Gastroesophageal sphincter (tissue), 4 donors: ENCODE results near the gene RUFY3. TPM values are rescaled to one million over a fixed set of nuclear protein-coding genes. Genes with fewer than 3 reads are reported as not detected.
"Not testable (repeated sequence)": the region's sequence is repeated elsewhere in the genome, so short reads cannot be mapped to it uniquely, and the experiment has no call there.

Source experiments
- ATAC-seq: fragments of 150-250 bp; one replicate; pipeline ENCODE4 v1.9.1; 2016; ENCODE audit warnings: mild to moderate bottlenecking, moderate library complexity
- H3K27ac ChIP-seq, 4 donors: fragments of 200-600 bp; sonication (generic) in 3 of 4; 1 replicate in 3 of 4; 2 replicates in 1 of 4; pipeline ENCODE4 v1.5.1; 2016 to 2019
- H3K27me3 ChIP-seq: fragments of 200-600 bp; sonication (generic); one replicate; pipeline ENCODE4 v1.5.1; 2019
- H3K36me3 ChIP-seq, 2 donors: fragments of 200-600 bp; sonication (generic); one replicate each; pipeline ENCODE4 v1.5.1; 2019; ENCODE audit warnings: control low read depth in 1 of 2
- H3K4me1 ChIP-seq, 3 donors: fragments of 200-600 bp; sonication (generic); 1 replicate in 2 of 3; 2 replicates in 1 of 3; pipeline ENCODE4 v1.5.1; 2016 to 2019; ENCODE audit warnings: control low read depth in 2 of 3
- H3K4me3 ChIP-seq, 2 donors: fragments of 200-600 bp; sonication (generic); one replicate each; pipeline ENCODE4 v1.5.1; 2019; ENCODE audit warnings: mild to moderate bottlenecking in 1 of 2, moderate library complexity in 1 of 2
- H3K9me3 ChIP-seq, 3 donors: fragments of 200-600 bp; sonication (generic); one replicate each; pipeline ENCODE4 v1.5.1; 2017 to 2019; ENCODE audit warnings: control low read depth in 2 of 3
- EP300 ChIP-seq: sonication (generic); formaldehyde crosslinking; IDR thresholded peaks from one replicate; pipeline ENCODE4 v1.6.1; 2017; ENCODE audit warnings: antibody characterized with exemption, mild to moderate bottlenecking
- POLR2A ChIP-seq, 2 donors: fragments of 450-650 bp; IDR thresholded peaks; one replicate each; pipeline ENCODE4 v1.6.1; 2017; ENCODE audit warnings: antibody characterized with exemption in 2 of 2, mild to moderate bottlenecking in 2 of 2, moderate library complexity in 1 of 2
- POLR2AphosphoS5 ChIP-seq: sonication (generic); formaldehyde crosslinking; IDR thresholded peaks from one replicate; pipeline ENCODE4 v1.6.1; 2017; ENCODE audit warnings: antibody characterized with exemption
- WGBS, 2 donors: methylation state at CpG; one replicate each; pipeline ENCODE4 v1.1.5; 2018; ENCODE audit warnings: low coverage in 1 of 2; 5-methylcytosine and 5-hydroxymethylcytosine counted together
- total RNA-seq, 4 donors: library from RNA; depleted of rRNA; stranded (reverse); fragments of >200 nt; gene quantifications; one replicate each; pipeline ENCODE4 v1.1.0, GENCODE V29; 2016
- TF ChIP-seq, protein P1 (sequence below), 4 experiments: fragments of 200-600 bp in 2 of 4; fragments of 450-650 bp in 2 of 4; sonication (generic) in 1 of 4; IDR thresholded peaks; one replicate each; pipeline ENCODE4 v1.5.1; 2017 to 2019; ENCODE audit warnings: antibody characterized with exemption in 4 of 4, mild to moderate bottlenecking in 2 of 4, moderate library complexity in 2 of 4

RUFY3 gene
- total RNA-seq, 4 donors from 2014 or later: 40.4 to 57.7 (median 49.7) TPM

DNA sequence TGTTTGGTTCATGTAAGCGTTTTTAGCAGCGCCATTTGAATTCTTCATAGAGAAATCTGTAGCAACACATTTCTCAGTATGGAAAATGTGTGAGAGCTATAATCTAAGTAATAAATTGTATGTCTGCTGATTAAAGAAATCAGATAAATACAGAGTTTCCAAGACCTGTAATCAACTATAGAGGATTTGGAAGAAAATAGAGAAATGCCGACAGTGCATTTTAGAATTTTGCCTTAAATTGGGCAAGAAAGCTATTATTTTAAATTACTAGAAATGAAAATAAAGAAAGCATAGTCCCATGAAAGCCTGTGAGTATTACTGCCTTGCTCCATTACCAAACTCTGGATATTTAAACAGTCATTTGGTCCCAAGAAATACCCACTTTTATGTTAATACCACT, 2.7 kb downstream of the RUFY3 start:
- Histone ChIP-seq H3K27me3 (no peaks in the 10 kb centered on the region), H3K4me3 (no peak overlapping the region), H3K9me3 (no peaks in the 10 kb centered on the region), H3K4me1 (peaks cover 0 to 43% (median 0%) of the 10 kb centered on the region in 3 donors), H3K36me3 (peaks cover 0 to 6% of the 10 kb centered on the region in 2 donors), H3K27ac (no peak overlapping the region)
- no peak for ATAC-seq
- WGBS, 2 donors: 73 to 93% methylated on average over 2 to 3 of the region's 3 CpGs
- TF ChIP-seq, protein P1, sequence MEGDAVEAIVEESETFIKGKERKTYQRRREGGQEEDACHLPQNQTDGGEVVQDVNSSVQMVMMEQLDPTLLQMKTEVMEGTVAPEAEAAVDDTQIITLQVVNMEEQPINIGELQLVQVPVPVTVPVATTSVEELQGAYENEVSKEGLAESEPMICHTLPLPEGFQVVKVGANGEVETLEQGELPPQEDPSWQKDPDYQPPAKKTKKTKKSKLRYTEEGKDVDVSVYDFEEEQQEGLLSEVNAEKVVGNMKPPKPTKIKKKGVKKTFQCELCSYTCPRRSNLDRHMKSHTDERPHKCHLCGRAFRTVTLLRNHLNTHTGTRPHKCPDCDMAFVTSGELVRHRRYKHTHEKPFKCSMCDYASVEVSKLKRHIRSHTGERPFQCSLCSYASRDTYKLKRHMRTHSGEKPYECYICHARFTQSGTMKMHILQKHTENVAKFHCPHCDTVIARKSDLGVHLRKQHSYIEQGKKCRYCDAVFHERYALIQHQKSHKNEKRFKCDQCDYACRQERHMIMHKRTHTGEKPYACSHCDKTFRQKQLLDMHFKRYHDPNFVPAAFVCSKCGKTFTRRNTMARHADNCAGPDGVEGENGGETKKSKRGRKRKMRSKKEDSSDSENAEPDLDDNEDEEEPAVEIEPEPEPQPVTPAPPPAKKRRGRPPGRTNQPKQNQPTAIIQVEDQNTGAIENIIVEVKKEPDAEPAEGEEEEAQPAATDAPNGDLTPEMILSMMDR (IDR thresholded peaks at IDR 0.05): no peak
- no peak for TF ChIP-seq POLR2A (IDR thresholded peaks at IDR 0.05)
- TF ChIP-seq POLR2AphosphoS5: no peak
- no peak for TF ChIP-seq EP300

DNA sequence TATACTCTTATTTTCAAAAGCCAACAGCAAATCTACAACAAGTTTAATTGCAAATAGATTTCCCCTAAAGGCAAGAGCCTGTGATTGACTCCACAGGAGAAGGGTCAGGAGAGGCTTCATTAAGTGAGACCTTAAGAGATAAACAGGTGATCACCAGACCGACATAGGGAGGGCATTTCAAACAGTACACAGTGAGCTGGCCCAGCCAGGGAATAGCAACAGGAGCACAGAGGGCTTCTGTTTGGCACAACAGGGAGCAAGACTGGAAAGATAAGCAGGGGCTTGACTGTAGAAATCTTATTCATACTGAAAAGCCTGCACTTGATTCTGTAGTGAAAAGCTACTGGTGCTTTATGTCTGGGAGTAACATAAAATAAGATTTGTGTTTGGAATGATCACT, 3.9 kb downstream of the RUFY3 start:
- WGBS, 2 donors: 73% methylated on average over 1 of the region's 1 CpG; no CpG with 5 or more reads in 1 of the 2 donors
- no peak for ATAC-seq
- H3K4me1 ChIP-seq: peaks cover 0 to 43% (median 0%) of the 10 kb centered on the region in 3 donors

DNA sequence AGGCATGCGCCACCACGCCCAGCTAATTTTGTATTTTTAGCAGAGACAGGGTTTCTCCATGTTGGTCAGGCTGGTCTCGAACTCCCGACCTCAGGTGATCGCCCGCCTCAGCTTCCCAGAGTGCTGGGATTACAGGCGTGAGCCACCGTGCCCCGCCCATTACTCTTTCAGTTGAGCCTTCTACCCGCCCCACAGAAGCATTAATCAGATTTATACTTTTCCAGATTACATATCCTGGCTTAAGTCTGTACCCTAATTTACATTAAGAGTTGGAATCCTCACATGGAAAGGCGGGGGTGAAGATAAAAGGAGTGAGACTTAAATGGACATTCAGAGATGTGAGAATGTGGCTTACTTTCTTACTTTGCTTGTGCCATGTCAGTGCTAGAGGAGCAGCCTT, 4.8 kb downstream of the RUFY3 start:
- 88 to 100% methylated on average over 1 to 11 of the region's 11 CpGs for WGBS, 2 donors
- ATAC-seq: not testable (repeated sequence)
- H3K4me1 ChIP-seq: peaks cover 0 to 43% (median 0%) of the 10 kb centered on the region in 3 donors

More for the DNA sequence above, 3.9 kb downstream of the RUFY3 start:
- Histone ChIP-seq H3K36me3 (peaks cover 0 to 6% of the 10 kb centered on the region in 2 donors), H3K27me3 (no peaks in the 10 kb centered on the region), H3K4me3 (no peak overlapping the region), H3K27ac (no peak overlapping the region), H3K9me3 (no peaks in the 10 kb centered on the region)
- TF ChIP-seq EP300 (no peak), POLR2A (IDR thresholded peaks at IDR 0.05) (no peak), POLR2AphosphoS5 (no peak)
- TF ChIP-seq, protein P1 (IDR thresholded peaks at IDR 0.05): no peak

GRCh38 chr4:70728091-70728490, 6.3 kb downstream of the RUFY3 start:
- peaks cover 0 to 6% of the 10 kb centered on the region in 2 donors for H3K36me3 ChIP-seq
- no peak overlapping the region for H3K27ac ChIP-seq
- H3K4me3 ChIP-seq: no peak overlapping the region
- no peaks in the 10 kb centered on the region for H3K9me3 ChIP-seq
- ATAC-seq: no peak
- peaks cover 0 to 37% (median 0%) of the 10 kb centered on the region in 3 donors for H3K4me1 ChIP-seq
- 87 to 88% methylated on average over 10 of the region's 11 CpGs for WGBS, 2 donors
- TF ChIP-seq, protein P1 (IDR thresholded peaks at IDR 0.05): no peak
- no peak for TF ChIP-seq POLR2AphosphoS5
- TF ChIP-seq EP300: no peak
- no peak for TF ChIP-seq POLR2A (IDR thresholded peaks at IDR 0.05)
- H3K27me3 ChIP-seq: no peaks in the 10 kb centered on the region

More for the DNA sequence above, 4.8 kb downstream of the RUFY3 start:
- H3K27ac ChIP-seq, H3K4me3 ChIP-seq, H3K27me3 ChIP-seq, H3K9me3 ChIP-seq, H3K36me3 ChIP-seq: not testable (repeated sequence)

GRCh38 chr4:70732878-70733277, 11.1 kb downstream of the RUFY3 start:
- H3K4me3 ChIP-seq, H3K9me3 ChIP-seq, H3K27ac ChIP-seq, H3K36me3 ChIP-seq, ATAC-seq, H3K27me3 ChIP-seq: not testable (repeated sequence)
- H3K4me1 ChIP-seq: peaks cover 0 to 46% (median 3%) of the 10 kb centered on the region in 3 donors
- 94% methylated on average over 9 of the region's 9 CpGs for WGBS, 2 donors

DNA sequence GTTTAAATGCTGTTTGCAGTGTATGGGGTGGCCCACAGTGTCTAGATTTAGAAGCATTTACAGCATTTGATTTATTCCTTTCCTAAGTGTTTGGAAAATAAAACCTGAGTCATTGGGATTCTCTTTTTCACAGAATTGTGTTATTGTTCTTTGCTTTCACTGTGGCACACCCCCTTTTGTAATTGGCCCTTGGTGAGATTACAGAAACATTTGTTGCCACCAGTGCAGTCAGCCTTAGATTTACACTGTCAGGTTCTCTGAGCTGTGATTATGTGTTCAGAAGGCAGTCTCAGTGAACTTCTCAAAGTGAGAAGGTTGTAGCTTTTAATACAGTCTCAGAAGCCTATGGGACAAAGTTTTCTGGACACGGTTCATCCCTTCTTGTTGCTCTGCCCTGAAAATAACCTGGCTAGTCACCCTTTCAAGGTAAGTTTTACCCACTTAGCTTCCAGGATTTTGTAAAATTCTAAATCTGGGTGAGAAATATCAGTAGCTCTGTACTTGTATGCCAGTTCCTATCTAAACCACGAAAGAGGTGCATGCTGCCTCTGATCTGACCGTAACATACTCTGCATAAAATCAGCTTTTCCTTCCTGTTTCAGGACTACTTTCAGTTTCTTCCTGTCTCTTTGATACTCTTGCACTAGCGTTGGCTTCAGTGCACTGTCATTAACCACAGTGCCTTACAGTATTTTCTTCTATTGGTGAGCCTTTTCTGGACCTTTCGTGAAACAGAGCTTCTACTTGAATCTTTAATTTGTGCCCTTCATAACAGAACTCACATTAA, 12.6 kb downstream of the RUFY3 start:
- Histone ChIP-seq H3K36me3 (no peaks in the 10 kb centered on the region), H3K27ac (peak overlapping the region; percentile 70 to 77 (median 73)), H3K4me3 (peak overlapping the region; percentile 47 to 57), H3K4me1 (peaks cover 0 to 42% (median 3%) of the 10 kb centered on the region in 3 donors), H3K9me3 (no peaks in the 10 kb centered on the region), H3K27me3 (no peaks in the 10 kb centered on the region)
- WGBS, 2 donors: 0 to 6% methylated on average over 3 to 5 of the region's 5 CpGs
- TF ChIP-seq, protein P1 (IDR thresholded peaks at IDR 0.05): no peak
- no peak for TF ChIP-seq POLR2AphosphoS5
- no peak for TF ChIP-seq POLR2A (IDR thresholded peaks at IDR 0.05)
- no peak for TF ChIP-seq EP300
- peak; percentile 60 for ATAC-seq
